B cell (primary cell): ENCODE measurements around the gene TBC1D22A.

ENCODE experiments used
- EZH2 ChIP-seq: IDR thresholded peaks from 2 replicates; pipeline ENCODE4 v1.6.1; 2012; ENCODE audit warnings: borderline replicate concordance, low read depth, mild to moderate bottlenecking, moderate library complexity, low read length; ENCODE audit not compliant: insufficient read depth, poor library complexity, severe bottlenecking
- TF ChIP-seq, protein P1 (sequence below): fragments of 200-600 bp; IDR thresholded peaks from one replicate; pipeline ENCODE4 v1.8.0; 2022; ENCODE audit warnings: antibody characterized with exemption, mild to moderate bottlenecking

DNA sequence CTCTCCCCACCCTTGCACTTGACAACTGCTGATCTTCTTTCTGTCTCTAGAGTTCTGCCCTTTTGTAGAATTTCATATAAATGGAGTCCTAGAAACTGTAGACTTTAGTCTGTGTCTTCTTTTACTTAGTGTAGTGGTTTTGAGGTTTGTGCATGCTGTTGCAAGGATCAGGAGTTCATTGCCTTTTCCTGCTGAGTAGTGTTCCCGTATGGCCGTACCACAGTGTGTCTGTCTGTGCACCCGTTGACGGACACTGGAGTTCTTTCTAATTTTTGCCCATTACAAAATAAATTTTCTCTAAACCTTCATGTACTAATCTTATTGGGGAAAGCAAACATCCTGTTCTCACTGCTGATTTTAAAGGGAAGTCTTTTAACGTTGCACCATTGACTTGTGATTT is 138.1 kb downstream of the TBC1D22A start:
- no peak for TF ChIP-seq EZH2
- TF ChIP-seq, protein P1, sequence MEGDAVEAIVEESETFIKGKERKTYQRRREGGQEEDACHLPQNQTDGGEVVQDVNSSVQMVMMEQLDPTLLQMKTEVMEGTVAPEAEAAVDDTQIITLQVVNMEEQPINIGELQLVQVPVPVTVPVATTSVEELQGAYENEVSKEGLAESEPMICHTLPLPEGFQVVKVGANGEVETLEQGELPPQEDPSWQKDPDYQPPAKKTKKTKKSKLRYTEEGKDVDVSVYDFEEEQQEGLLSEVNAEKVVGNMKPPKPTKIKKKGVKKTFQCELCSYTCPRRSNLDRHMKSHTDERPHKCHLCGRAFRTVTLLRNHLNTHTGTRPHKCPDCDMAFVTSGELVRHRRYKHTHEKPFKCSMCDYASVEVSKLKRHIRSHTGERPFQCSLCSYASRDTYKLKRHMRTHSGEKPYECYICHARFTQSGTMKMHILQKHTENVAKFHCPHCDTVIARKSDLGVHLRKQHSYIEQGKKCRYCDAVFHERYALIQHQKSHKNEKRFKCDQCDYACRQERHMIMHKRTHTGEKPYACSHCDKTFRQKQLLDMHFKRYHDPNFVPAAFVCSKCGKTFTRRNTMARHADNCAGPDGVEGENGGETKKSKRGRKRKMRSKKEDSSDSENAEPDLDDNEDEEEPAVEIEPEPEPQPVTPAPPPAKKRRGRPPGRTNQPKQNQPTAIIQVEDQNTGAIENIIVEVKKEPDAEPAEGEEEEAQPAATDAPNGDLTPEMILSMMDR: no peak
